GM12891 (cell line): ENCODE measurements around the gene CDIPT.

Experiments
- DNase-seq: peaks from one replicate; pipeline ENCODE4 v3.0.0; 2011; ENCODE audit warnings: low spot score; ENCODE audit not compliant: insufficient read length
- FAIRE-seq: peaks from 2 replicates; lab custom pipeline; 2011; peaks lifted over from hg19 to GRCh38; lab: Jason Lieb, UNC
- PAX5 ChIP-seq: IDR thresholded peaks from 2 replicates; pipeline ENCODE4 v1.6.1; 2011; ENCODE audit warnings: low read length, moderate library complexity, mild to moderate bottlenecking; ENCODE audit not compliant: insufficient read depth, severe bottlenecking
- POLR2A ChIP-seq: IDR thresholded peaks from 2 replicates; pipeline ENCODE4 v1.6.1; 2011; ENCODE audit warnings: low read depth, low read length, control low read depth
- POLR2AphosphoS5 ChIP-seq: IDR thresholded peaks from 2 replicates; pipeline ENCODE4 v1.6.1; 2011; ENCODE audit warnings: low read depth, low read length, control low read depth
- POU2F2 ChIP-seq: IDR thresholded peaks from 2 replicates; pipeline ENCODE4 v1.6.1; 2011; ENCODE audit warnings: low read depth, mild to moderate bottlenecking, control low read depth, low read length, moderate library complexity
- SPI1 ChIP-seq: IDR thresholded peaks from 2 replicates; pipeline ENCODE4 v1.6.1; 2011; ENCODE audit warnings: low read depth, low read length, control low read depth
- TAF1 ChIP-seq: IDR thresholded peaks from 2 replicates; pipeline ENCODE4 v1.6.1; 2011; ENCODE audit warnings: low read depth, low read length, control low read depth

Gene CDIPT

GRCh38 chr16:29905668-29906067 lies 42.6 kb upstream of the CDIPT start:
- no peak for DNase-seq
- no peak for FAIRE-seq
- TF ChIP-seq TAF1 (no peak), POU2F2 (no peak), SPI1 (no peak), PAX5 (no peak), POLR2AphosphoS5 (no peak), POLR2A (no peak)

GRCh38 chr16:29904947-29905346 lies 41.9 kb upstream of the CDIPT start:
- no peak for TF ChIP-seq SPI1
- no peak for TF ChIP-seq POU2F2
- no peak for TF ChIP-seq POLR2A
- TF ChIP-seq POLR2AphosphoS5 = no peak
- TF ChIP-seq TAF1 = no peak
- no peak for TF ChIP-seq PAX5
- no peak for FAIRE-seq
- no peak for DNase-seq

- TF ChIP-seq POU2F2 (no peak), POLR2A (no peak), PAX5 (no peak), TAF1 (no peak), SPI1 (no peak), POLR2AphosphoS5 (no peak)
- DNase-seq (no peak), FAIRE-seq (no peak)
Measured at GRCh38 chr16:29903590-29903989, 40.6 kb upstream of the CDIPT start.

GRCh38 chr16:29901607-29901945 lies 38.5 kb upstream of the CDIPT start:
- no peak for TF ChIP-seq POU2F2
- TF ChIP-seq POLR2A = no peak
- TF ChIP-seq SPI1 = no peak
- no peak for TF ChIP-seq PAX5
- no peak for TF ChIP-seq POLR2AphosphoS5
- TF ChIP-seq TAF1 = no peak
- no peak for DNase-seq
- no peak for FAIRE-seq

- TF ChIP-seq TAF1 (no peak), SPI1 (no peak), POLR2AphosphoS5 (no peak), POU2F2 (no peak), PAX5 (no peak), POLR2A (no peak)
- no peak for FAIRE-seq
- no peak for DNase-seq
Measured at GRCh38 chr16:29900888-29901606, 38.0 kb upstream of the CDIPT start.

- peak; percentile 87 for FAIRE-seq
- no peak for TF ChIP-seq POLR2AphosphoS5
- TF ChIP-seq TAF1 = no peak
- TF ChIP-seq SPI1 = no peak
- TF ChIP-seq PAX5 = no peak
- TF ChIP-seq POU2F2 = no peak
- TF ChIP-seq POLR2A = no peak
- peak; percentile 91 for DNase-seq
Measured at GRCh38 chr16:29900102-29900887, 37.3 kb upstream of the CDIPT start, which contains the start of gene ASPHD1. ASPHD1 (plus strand) TSS chr16:29900488; CDS start chr16:29900972, 484 bp downstream.

- FAIRE-seq (no peak), DNase-seq (no peak)
- no peak for TF ChIP-seq POLR2AphosphoS5
- TF ChIP-seq SPI1 = no peak
- TF ChIP-seq POU2F2 = no peak
- TF ChIP-seq TAF1 = no peak
- TF ChIP-seq POLR2A = no peak
- TF ChIP-seq PAX5 = no peak
Measured at GRCh38 chr16:29899516-29900101, 36.6 kb upstream of the CDIPT start, which contains the start of gene SEZ6L2. SEZ6L2 (minus strand) TSS chr16:29899550; CDS start chr16:29899019, 531 bp downstream.

GRCh38 chr16:29898804-29899515 lies 35.9 kb upstream of the CDIPT start:
- FAIRE-seq (no peak), DNase-seq (no peak)
- TF ChIP-seq PAX5 (no peak), POLR2A (no peak), TAF1 (no peak), SPI1 (no peak), POU2F2 (no peak), POLR2AphosphoS5 (no peak)

- DNase-seq (no peak), FAIRE-seq (no peak)
- TF ChIP-seq TAF1 (no peak), PAX5 (no peak), POLR2A (no peak), POLR2AphosphoS5 (no peak), POU2F2 (no peak), SPI1 (no peak)
Measured at GRCh38 chr16:29898135-29898803, 35.2 kb upstream of the CDIPT start.
